H1 (cell line): ENCODE results near the gene HACD1. TPM values are rescaled to one million over a fixed set of nuclear protein-coding genes. Genes with fewer than 3 reads are reported as not detected.

Experiments used
- CTCF ChIA-PET: fragments of 300-600 bp; sonication (Branson Sonifier 250); formaldehyde crosslinking; loops from one replicate; lab custom pipeline; 2021; ENCODE audit not compliant: partially characterized antibody; lab: Charles Lee
- POLR2A ChIA-PET: fragments of 300-600 bp; sonication (Branson Sonifier 250); formaldehyde crosslinking; loops from one replicate; lab custom pipeline; 2021; ENCODE audit warnings: inconsistent platforms; ENCODE audit not compliant: partially characterized antibody; lab: Charles Lee
- DNase-seq, 2 experiments: peaks; one replicate each; pipeline versions ENCODE4 v3.0.0 to v3.0.0-alpha.2; 2010 to 2022; ENCODE audit warnings: low spot score in 2 of 2, low read depth in 1 of 2, mixed read lengths in 1 of 2
- FAIRE-seq: peaks from 2 replicates; lab custom pipeline; 2011; peaks lifted over from hg19 to GRCh38; lab: Jason Lieb, UNC
- H2AFZ ChIP-seq: 2 replicates; pipeline ENCODE4 v1.8.1; 2012; ENCODE audit warnings: low read length, inconsistent platforms
- H2AK5ac ChIP-seq: 2 replicates; pipeline ENCODE4 v1.6.1; 2013; ENCODE audit warnings: low read depth, low read length
- H2BK120ac ChIP-seq: replicated peaks from 2 replicates; pipeline ENCODE3; 2013; ENCODE audit warnings: low read depth, low read length, inconsistent platforms
- H2BK12ac ChIP-seq: 2 replicates; pipeline ENCODE4 v1.6.1; 2013; ENCODE audit warnings: low read depth, low read length
- H2BK15ac ChIP-seq: 2 replicates; pipeline ENCODE4 v1.6.1; 2013; ENCODE audit warnings: low read length
- H2BK20ac ChIP-seq: 2 replicates; pipeline ENCODE4 v1.6.1; 2013; ENCODE audit warnings: low read length
- H2BK5ac ChIP-seq: 2 replicates; pipeline ENCODE4 v1.6.1; 2013; ENCODE audit warnings: low read depth, low read length
- H3K14ac ChIP-seq: 2 replicates; pipeline ENCODE4 v1.6.1; 2013; ENCODE audit warnings: inconsistent platforms; ENCODE audit not compliant: insufficient read length
- H3K18ac ChIP-seq: 2 replicates; pipeline ENCODE4 v1.6.1; 2013; ENCODE audit warnings: low read length; ENCODE audit errors: extremely low read depth
- H3K23ac ChIP-seq: 2 replicates; pipeline ENCODE4 v1.6.1; 2013; ENCODE audit warnings: inconsistent platforms; ENCODE audit not compliant: insufficient read length
- H3K23me2 ChIP-seq: 2 replicates; pipeline ENCODE4 v1.6.1; 2013; ENCODE audit warnings: low read depth, low read length
- H3K27ac ChIP-seq: 2 replicates; pipeline ENCODE4 v1.6.1; 2011; ENCODE audit warnings: low read depth, low read length, inconsistent platforms
- H3K27me3 ChIP-seq, 4 experiments: replicated peaks in 1 of 4; 1 replicate in 1 of 4; 2 replicates in 3 of 4; pipeline versions ENCODE4 v1.6.1 to v1.8.1; 2011 to 2013; ENCODE audit warnings: low read length in 3 of 4, mild to moderate bottlenecking in 3 of 4, inconsistent platforms in 2 of 4, mixed read lengths in 2 of 4, moderate library complexity in 1 of 4; ENCODE audit not compliant: control insufficient read depth in 3 of 4, insufficient read depth in 3 of 4; ENCODE audit errors: extremely low read depth in 1 of 4
- H3K36me3 ChIP-seq, 4 experiments: 2 replicates each; pipeline versions ENCODE4 v1.6.1 to v1.8.1; 2011 to 2013; ENCODE audit warnings: mild to moderate bottlenecking in 4 of 4, low read length in 3 of 4, moderate library complexity in 2 of 4, control low read depth in 1 of 4, inconsistent platforms in 1 of 4; ENCODE audit not compliant: insufficient read depth in 4 of 4, control insufficient read depth in 2 of 4
- H3K4ac ChIP-seq: replicated peaks from 2 replicates; pipeline ENCODE3; 2013; ENCODE audit warnings: low read length, low read depth, mixed read lengths, inconsistent platforms; ENCODE audit not compliant: insufficient read length
- H3K4me1 ChIP-seq, 4 experiments: replicated peaks in 1 of 4; 1 replicate in 1 of 4; 2 replicates in 3 of 4; pipeline versions ENCODE4 v1.6.1 to v1.8.1; 2011 to 2013; ENCODE audit warnings: low read length in 3 of 4, inconsistent platforms in 2 of 4, mixed read lengths in 1 of 4; ENCODE audit not compliant: insufficient read depth in 4 of 4, control insufficient read depth in 3 of 4
- H3K4me2 ChIP-seq, 2 experiments: 2 replicates each; pipeline versions ENCODE4 v1.6.1 to v1.8.1; 2011 to 2013; ENCODE audit warnings: low read depth in 2 of 2, low read length in 2 of 2, control low read depth in 1 of 2, inconsistent platforms in 1 of 2, mild to moderate bottlenecking in 1 of 2; ENCODE audit not compliant: insufficient read depth in 1 of 2
- H3K4me3 ChIP-seq, 4 experiments: fragments of 200-600, 300-600 bp in 1 of 4; sonication (generic), shearing (Covaris generic), sonication (Bioruptor Twin) in 1 of 4; 2 replicates each; pipeline versions ENCODE4 v1.5.1 to v1.8.1; 2011 to 2016; ENCODE audit warnings: low read length in 4 of 4, low read depth in 3 of 4, control low read depth in 2 of 4, inconsistent platforms in 2 of 4, mild to moderate bottlenecking in 2 of 4, mixed read lengths in 1 of 4, moderate library complexity in 1 of 4; ENCODE audit not compliant: insufficient read depth in 2 of 4; ENCODE audit errors: extremely low read depth in 1 of 4
- H3K56ac ChIP-seq: replicated peaks from 2 replicates; pipeline ENCODE3; 2013; ENCODE audit warnings: low read depth, mild to moderate bottlenecking, mixed read lengths, low read length, inconsistent platforms; ENCODE audit not compliant: insufficient read length
- H3K79me1 ChIP-seq: 2 replicates; pipeline ENCODE4 v1.6.1; 2013; ENCODE audit warnings: low read depth, low read length, control low read depth
- H3K79me2 ChIP-seq, 2 experiments: 2 replicates each; pipeline versions ENCODE4 v1.6.1 to v1.8.1; 2012 to 2013; ENCODE audit warnings: low read length in 2 of 2, mild to moderate bottlenecking in 2 of 2, inconsistent platforms in 1 of 2; ENCODE audit not compliant: insufficient read depth in 2 of 2, control insufficient read depth in 1 of 2
- H3K9ac ChIP-seq, 4 experiments: replicated peaks in 1 of 4; 1 replicate in 1 of 4; 2 replicates in 3 of 4; pipeline versions ENCODE4 v1.6.1 to v1.8.1; 2011 to 2013; ENCODE audit warnings: low read depth in 3 of 4, low read length in 3 of 4, control low read depth in 2 of 4, mild to moderate bottlenecking in 2 of 4, moderate library complexity in 2 of 4, inconsistent platforms in 1 of 4; ENCODE audit errors: extremely low read depth in 1 of 4
- H3K9me3 ChIP-seq, 2 experiments: 2 replicates each; pipeline versions ENCODE4 v1.6.1 to v1.8.1; 2012 to 2013; ENCODE audit warnings: mild to moderate bottlenecking in 2 of 2, moderate library complexity in 2 of 2, control low read depth in 1 of 2, inconsistent platforms in 1 of 2, low read depth in 1 of 2, low read length in 1 of 2, mixed read lengths in 1 of 2; ENCODE audit not compliant: insufficient read depth in 2 of 2
- H4K20me1 ChIP-seq, 2 experiments: replicated peaks in 1 of 2; 2 replicates each; pipeline versions ENCODE3 to v1.8.1; 2011 to 2013; ENCODE audit warnings: inconsistent platforms in 2 of 2, low read length in 2 of 2, mild to moderate bottlenecking in 1 of 2; ENCODE audit not compliant: insufficient read depth in 2 of 2, control insufficient read depth in 1 of 2
- H4K5ac ChIP-seq: 2 replicates; pipeline ENCODE4 v1.6.1; 2013; ENCODE audit warnings: low read length, low read depth, mixed read lengths, inconsistent platforms; ENCODE audit not compliant: insufficient read length
- H4K8ac ChIP-seq: 2 replicates; pipeline ENCODE4 v1.8.0; 2013; ENCODE audit warnings: mild to moderate bottlenecking, moderate library complexity, low read length, inconsistent platforms; ENCODE audit not compliant: insufficient read depth; ENCODE audit errors: extremely low read depth
- H4K91ac ChIP-seq: replicated peaks from 2 replicates; pipeline ENCODE3; 2013; ENCODE audit warnings: low read length, mixed read lengths, inconsistent platforms; ENCODE audit not compliant: insufficient read length
- BACH1 ChIP-seq: IDR thresholded peaks from 2 replicates; pipeline ENCODE4 v1.6.1; 2012; ENCODE audit warnings: low read length, improper control_type of control experiment
- CTCF ChIP-seq, 3 experiments: IDR thresholded peaks; 1 replicate in 2 of 3; 2 replicates in 1 of 3; pipeline versions ENCODE4 v1.5.1 to v1.6.1; 2011; ENCODE audit warnings: low read length in 3 of 3, mild to moderate bottlenecking in 3 of 3, inconsistent platforms in 2 of 3, low read depth in 1 of 3, moderate library complexity in 1 of 3; ENCODE audit not compliant: insufficient read depth in 1 of 3; ENCODE audit errors: control extremely low read depth in 1 of 3
- EP300 ChIP-seq, 2 experiments: IDR thresholded peaks; 1 replicate in 1 of 2; 2 replicates in 1 of 2; pipeline ENCODE4 v1.6.1; 2011 to 2012; ENCODE audit warnings: low read depth in 2 of 2, low read length in 2 of 2, mild to moderate bottlenecking in 2 of 2, borderline replicate concordance in 1 of 2, inconsistent platforms in 1 of 2, moderate library complexity in 1 of 2
- HDAC2 ChIP-seq, 2 experiments: fragments of 300-600 bp in 1 of 2; sonication (generic) in 1 of 2; IDR thresholded peaks; 2 replicates each; pipeline ENCODE4 v1.6.1; 2011 to 2012; ENCODE audit warnings: low read depth in 2 of 2, low read length in 2 of 2, mild to moderate bottlenecking in 2 of 2, moderate library complexity in 2 of 2, borderline replicate concordance in 1 of 2, inconsistent platforms in 1 of 2
- HDAC6 ChIP-seq: IDR thresholded peaks from one replicate; pipeline ENCODE4 v1.7.1; 2012; ENCODE audit warnings: low read depth, mild to moderate bottlenecking, inconsistent platforms, low read length, moderate library complexity
- NRF1 ChIP-seq: IDR thresholded peaks from 2 replicates; pipeline ENCODE4 v1.6.1; 2011; ENCODE audit warnings: mild to moderate bottlenecking, low read depth, low read length, improper control_type of control experiment
- POLR2AphosphoS5 ChIP-seq: IDR thresholded peaks from 2 replicates; pipeline ENCODE4 v1.6.1; 2011; ENCODE audit warnings: low read depth, low read length
- RFX5 ChIP-seq: IDR thresholded peaks from 2 replicates; pipeline ENCODE4 v1.6.1; 2011; ENCODE audit warnings: low read depth, low read length, improper control_type of control experiment, borderline replicate concordance
- SRF ChIP-seq: IDR thresholded peaks from 2 replicates; pipeline ENCODE4 v1.6.1; 2011; ENCODE audit warnings: mild to moderate bottlenecking, low read depth, low read length, moderate library complexity
- WGBS, 2 experiments: shearing (Covaris generic) in 1 of 2; methylation state at CpG; one replicate each; pipeline versions ENCODE4 v1.1.6 to v1.1.7; 2013 to 2015; ENCODE audit warnings: low lambda C conversion rate in 2 of 2, mixed read lengths in 2 of 2, inconsistent platforms in 1 of 2, low coverage in 1 of 2, missing lambda C conversion rate in 1 of 2; ENCODE audit not compliant: insufficient replicate concordance in 2 of 2, insufficient coverage in 1 of 2, insufficient read length in 1 of 2; ENCODE audit errors: extremely low coverage in 1 of 2, missing lambda C conversion rate in 1 of 2; 5-methylcytosine and 5-hydroxymethylcytosine counted together
- polyA plus RNA-seq, 7 experiments: library from polyadenylated mRNA; depleted of rRNA in 3 of 7; stranded (reverse) in 5 of 7; unstranded in 2 of 7; fragments of >200 nt in 5 of 7; fragments of 200-250 nt in 2 of 7; gene quantifications; 1 replicate in 5 of 7; 2 replicates in 1 of 7; 4 replicates in 1 of 7; pipeline versions ENCODE4 v1.2.1 to v1.2.3, GENCODE V29; 2011 to 2013; ENCODE audit warnings: missing spikeins in 2 of 7, mixed read lengths in 2 of 7
- total RNA-seq: library from RNA; stranded (reverse); fragmentation: NEBNext Ultra II Directional; extraction: Animal tissue kit (Norgen Biotek cat#: 25700); gene quantifications from 2 replicates; pipeline ENCODE4 v1.2.1, GENCODE V29; 2021

HACD1 gene
- total and polyA plus RNA-seq, 2 of the 8 experiments (the other 6 are each of a cell fraction or from before 2014, with no cell fraction given) = 18.7 to 30.8 TPM

GRCh38 chr10:17659365-17659764 lies 42.2 kb upstream of the HACD1 start:
- H3K79me1 ChIP-seq = no peaks in the 10 kb centered on the region; the same call in 1 of the 2 replicates
- ChIA-PET CTCF (no interaction called here), POLR2A (interaction anchor here (0.7 to 3.6 kb wide), 3 partner anchors 12 to 19 kb away, joined by 3 to 16 read pairs (median 3); partner anchors contain the start of gene STAM)
- H2BK5ac ChIP-seq = no peak overlapping the region
- H2BK15ac ChIP-seq = no peak overlapping the region
- H3K56ac ChIP-seq = no peak overlapping the region
- no peaks in the 10 kb centered on the region for H3K27me3 ChIP-seq
- no peak overlapping the region for H3K4me2 ChIP-seq
- H2BK120ac ChIP-seq = no peak overlapping the region
- no peak overlapping the region for H2BK20ac ChIP-seq
- 93% methylated on average over 4 of the region's 4 CpGs; no CpG with 5 or more reads in 1 of the 2 experiments for WGBS, 2 experiments
- H3K14ac ChIP-seq = no peak overlapping the region
- FAIRE-seq (no peak), DNase-seq (no peak)
- no peak overlapping the region for H2AFZ ChIP-seq
- no peaks in the 10 kb centered on the region for H3K23me2 ChIP-seq
- no peak overlapping the region for H3K23ac ChIP-seq
- no peak overlapping the region for H2BK12ac ChIP-seq
- H2AK5ac ChIP-seq = no peak overlapping the region
- no peak overlapping the region for H3K4ac ChIP-seq
- H3K9ac ChIP-seq = no peak overlapping the region
- H3K79me2 ChIP-seq = peaks cover 3 to 83% of the 10 kb centered on the region in 2 experiments
- no peak overlapping the region for H4K8ac ChIP-seq
- peaks cover 0 to 8% (median 0%) of the 10 kb centered on the region in 4 experiments; a peak in 1 of 8 replicates for H3K36me3 ChIP-seq
- H3K4me3 ChIP-seq = no peak overlapping the region
- 0 out of 4 replicates have a peak, but pooled peaks cover 0 to 10% of the 10 kb centered on the region in 2 experiments for H3K9me3 ChIP-seq
- peaks cover 0 to 7% (median 0%) of the 10 kb centered on the region in 4 experiments; a peak in 1 of 7 replicates for H3K4me1 ChIP-seq
- no peak overlapping the region for H4K5ac ChIP-seq
- H4K20me1 ChIP-seq = peaks cover 0 to 2% of the 10 kb centered on the region in 2 experiments
- no peak overlapping the region for H3K27ac ChIP-seq
- H3K18ac ChIP-seq = no peak overlapping the region
- H4K91ac ChIP-seq = no peak overlapping the region
- TF ChIP-seq HDAC2 (IDR thresholded peaks at IDR 0.05; ENCODE audit: borderline replicate concordance in 1 of 2, low read depth in 2 of 2, low read length in 2 of 2) = no peak
- TF ChIP-seq RFX5 = no peak
- no peak for TF ChIP-seq EP300 (IDR thresholded peaks at IDR 0.05; ENCODE audit: borderline replicate concordance in 1 of 2, low read depth in 2 of 2, low read length in 2 of 2)
- TF ChIP-seq SRF = no peak
- no peak for TF ChIP-seq POLR2AphosphoS5
- no peak for TF ChIP-seq NRF1
- no peak for TF ChIP-seq BACH1
- no peak for TF ChIP-seq CTCF (IDR thresholded peaks at IDR 0.05; ENCODE audit: control extremely low read depth in 1 of 3, insufficient read depth in 1 of 3, low read depth in 1 of 3, low read length in 3 of 3)
- no peak for TF ChIP-seq HDAC6
